NCI-H2107 treated with DMSO at 0.1 percent for 48 hours (cell line): ENCODE data around the gene FGF8.
"Not testable (repeated sequence)": the region's sequence is repeated elsewhere in the genome, so short reads cannot be mapped to it uniquely, and the experiment has no call there.

Source experiments
- DNase-seq: peaks from one replicate; lab custom pipeline; 2025; ENCODE audit not compliant: unreplicated experiment; lab: John Stamatoyannopoulos, UW

Gene FGF8

DNA sequence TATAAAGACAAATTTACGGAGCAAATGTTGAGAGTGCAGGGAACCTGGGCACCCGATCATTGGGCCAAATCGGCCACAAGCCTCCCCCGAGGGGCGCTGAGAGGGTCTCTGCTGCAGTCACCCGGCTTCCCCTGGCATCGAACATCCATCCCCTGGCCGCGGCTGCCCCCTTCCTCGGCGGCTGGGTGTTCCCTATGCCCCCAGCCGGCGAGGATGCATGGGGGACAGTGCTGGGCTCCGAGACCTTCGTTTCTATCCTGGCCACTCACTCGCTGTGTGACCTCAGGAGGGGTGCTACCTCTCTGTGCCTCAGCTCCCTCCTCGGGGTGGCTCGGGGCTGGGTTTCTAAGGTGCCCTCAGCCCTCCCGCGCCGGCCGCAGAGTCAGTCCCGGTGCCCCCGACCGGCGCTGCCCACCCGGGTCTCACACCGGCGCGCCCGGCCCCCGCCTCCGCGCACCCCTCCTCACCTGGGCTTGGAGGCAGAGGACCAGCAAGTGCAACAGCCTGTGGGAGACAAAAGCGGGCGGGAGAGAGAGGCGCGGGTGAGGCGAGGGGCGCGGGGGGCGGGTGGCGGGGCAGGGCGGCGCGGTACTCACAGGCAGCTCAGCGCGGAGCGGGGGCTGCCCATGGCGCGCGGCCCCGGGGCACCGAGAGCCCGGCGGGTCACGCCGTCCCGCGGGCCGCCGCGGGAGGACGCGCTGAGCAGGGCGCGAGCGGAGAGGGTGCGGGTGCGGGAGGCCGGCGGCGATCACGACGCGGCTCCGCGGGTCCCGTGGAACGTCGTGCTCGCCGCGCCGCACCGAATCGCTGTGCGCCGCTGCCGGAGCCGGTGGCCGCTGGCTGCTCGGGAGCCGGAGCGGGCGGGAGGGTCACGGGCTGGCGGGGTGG, at the start of gene FGF8:
Gene FGF8 (minus strand): TSS at position 842 of the 888 bp plus-strand sequence. CDS start 214 bp downstream, at position 628.
- DNase-seq: no peak

GRCh38 chr10:101824736-101825135, 48.8 kb upstream of the FGF8 start:
- DNase-seq: no peak

DNA sequence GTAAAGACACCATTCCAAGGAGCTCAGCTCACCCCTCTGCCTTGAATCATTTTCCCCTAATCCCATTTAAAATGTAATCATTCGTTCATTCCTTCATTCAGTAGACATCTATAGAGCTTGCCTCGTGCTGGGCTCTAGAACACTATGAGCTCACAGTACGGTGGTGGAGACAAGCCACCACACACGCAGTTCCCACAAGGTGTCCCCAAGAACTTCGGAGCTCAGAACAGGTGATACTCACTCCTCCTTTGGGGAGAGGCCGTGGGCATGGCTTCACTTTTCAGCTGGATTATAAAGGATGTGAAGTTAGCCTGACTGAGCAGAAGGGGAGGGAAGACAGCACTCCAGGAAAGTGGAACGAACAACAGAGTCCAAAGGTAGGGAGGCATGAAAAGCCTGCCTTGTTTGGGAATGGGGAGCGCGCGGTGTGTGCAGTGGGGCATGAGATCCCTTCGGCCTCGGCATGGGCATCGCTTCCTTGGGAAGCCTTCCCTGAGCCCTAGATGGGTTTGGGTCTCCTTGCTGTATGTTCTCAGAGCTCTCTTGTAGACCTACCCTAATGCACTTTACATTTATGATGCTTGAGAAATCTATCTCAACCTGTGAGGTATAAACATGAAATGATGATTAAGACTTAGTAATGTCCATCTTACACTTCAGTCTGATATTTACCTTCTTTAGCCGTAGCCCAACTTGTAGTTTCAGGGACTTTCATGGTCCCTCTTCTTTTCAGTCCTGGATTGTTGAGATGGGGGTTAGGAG, 43.1 kb upstream of the FGF8 start:
- DNase-seq: no peak

- peak; percentile 95 for DNase-seq
Observed at GRCh38 chr10:101818119-101818871, 42.4 kb upstream of the FGF8 start, which contains the start of gene OGA. TSS of gene OGA (minus strand) at chr10:101818444. CDS start at chr10:101818022, 422 bp downstream.

DNA sequence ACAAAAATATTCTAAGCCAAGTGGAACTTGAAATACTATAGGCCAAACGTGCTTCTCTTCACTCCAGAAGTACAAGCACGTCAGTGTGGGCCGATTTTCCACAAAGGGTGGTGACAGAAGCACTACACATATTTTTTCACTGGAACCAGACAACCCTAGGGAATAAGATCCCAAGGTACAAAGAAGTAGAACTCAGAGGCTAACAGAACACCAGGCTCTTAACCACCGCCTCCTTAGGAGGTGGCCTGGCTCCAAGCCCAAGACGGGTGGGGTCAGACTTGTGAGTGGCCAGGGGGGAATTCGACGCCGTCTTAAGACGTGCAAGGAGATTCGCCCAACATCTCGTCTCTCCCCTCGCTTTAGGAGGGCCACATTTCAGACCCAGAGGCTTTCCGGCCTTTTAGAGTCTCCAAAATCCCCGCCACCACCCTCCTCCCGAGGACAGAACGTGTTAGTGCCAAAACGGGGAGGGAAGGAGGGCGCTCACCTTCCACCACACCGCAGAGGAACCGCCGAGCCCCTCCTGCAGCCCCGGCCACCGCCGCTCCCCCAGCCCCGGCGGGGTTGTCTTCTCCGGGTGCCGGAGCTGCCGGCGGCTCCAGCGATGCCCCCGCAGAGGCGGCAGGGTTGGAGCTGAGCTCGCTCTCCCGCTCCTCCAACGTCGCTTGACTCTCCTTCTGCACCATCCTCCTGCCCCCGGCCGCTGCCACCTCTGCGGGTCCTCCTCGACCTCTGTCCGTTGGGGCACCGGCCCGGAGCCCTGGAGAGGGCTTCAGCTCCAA, 41.6 kb upstream of the FGF8 start:
- DNase-seq: peak; percentile 8

DNA sequence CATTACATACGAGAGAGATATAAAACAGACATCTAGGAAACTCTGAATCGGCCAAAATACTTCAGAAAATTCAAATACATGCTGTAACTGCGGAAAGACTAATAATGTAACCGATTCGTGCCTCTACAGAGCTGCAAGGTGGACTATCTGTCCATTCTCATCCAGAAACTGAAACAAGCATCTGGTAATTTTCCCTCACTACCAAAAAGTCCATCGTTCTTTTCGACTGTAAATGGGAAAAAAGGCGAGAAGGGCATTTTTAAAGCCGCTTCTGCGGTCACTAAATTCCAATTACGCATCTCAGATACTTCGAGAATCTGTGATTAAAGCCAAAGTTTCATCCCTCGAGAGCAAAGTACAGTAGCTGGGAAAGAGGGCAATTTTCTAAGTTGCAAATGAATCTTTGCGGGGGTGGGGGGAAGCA, 41.0 kb upstream of the FGF8 start:
- DNase-seq: no peak

DNA sequence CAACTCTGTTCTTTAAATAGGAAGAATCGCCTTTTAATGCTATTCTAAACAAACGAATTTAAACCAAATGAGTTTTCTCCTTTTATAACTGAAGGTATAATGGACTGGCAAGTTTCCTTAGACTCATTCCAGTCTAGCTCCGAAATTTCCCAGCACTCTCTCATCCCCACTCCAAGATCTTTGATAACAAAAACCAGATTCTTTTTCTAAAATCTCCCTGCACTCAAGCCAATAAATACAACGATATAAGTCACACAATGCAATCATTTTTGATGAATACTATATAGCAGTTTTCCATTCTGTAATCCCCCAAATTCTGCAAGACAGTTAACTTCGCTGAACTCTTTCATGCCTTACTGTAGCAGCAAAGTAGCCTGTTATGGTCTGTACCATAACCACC, 40.5 kb upstream of the FGF8 start:
- DNase-seq: no peak

DNA sequence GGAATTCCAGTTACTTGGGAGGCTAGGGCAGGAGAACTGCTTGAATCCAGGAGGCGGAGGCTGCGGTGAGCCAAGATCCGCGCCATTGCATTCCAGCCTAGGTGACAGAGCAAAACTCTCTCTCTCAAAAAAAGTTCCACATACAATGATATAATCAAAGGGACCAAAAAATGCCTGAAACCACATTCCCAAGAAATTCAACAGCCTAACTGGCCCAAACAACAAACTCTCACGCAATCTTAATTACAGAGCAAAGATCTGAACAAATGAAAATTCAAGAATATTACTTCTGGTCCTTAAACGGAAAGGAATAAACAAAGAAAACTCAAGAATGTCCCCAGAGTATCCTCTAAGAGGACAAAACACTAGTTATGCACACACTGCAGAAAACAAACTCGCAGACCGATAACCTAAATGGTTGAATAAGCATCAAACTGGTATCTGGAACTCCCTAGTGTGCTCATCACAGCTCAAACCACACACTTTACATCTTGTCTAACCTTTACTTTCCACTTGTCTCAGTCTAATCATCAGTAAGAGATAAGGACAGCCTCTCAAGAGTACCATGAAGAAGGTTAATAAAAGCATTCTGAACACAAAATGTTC, 38.7 kb upstream of the FGF8 start:
- no peak for DNase-seq

DNA sequence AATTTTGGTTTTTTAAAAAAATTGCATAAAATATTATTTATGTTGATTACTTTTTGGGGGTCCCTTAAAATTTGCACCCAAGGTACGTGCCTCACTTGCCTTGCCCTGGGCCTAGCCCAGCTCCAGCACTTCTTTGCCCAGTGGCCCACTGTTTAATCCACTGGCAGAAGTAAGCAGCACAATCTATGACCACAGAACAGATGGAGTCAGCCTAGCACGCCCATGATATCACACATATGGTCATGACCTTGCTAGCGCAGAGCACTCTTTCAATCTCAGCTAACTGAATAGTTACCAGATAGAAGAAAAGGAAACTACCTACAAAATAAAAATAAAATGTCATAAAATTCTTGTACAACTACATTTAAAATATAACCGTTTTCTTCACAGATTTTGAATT, 36.7 kb upstream of the FGF8 start:
- DNase-seq: no peak

- DNase-seq: no peak
Observed at GRCh38 chr10:101807158-101807557, 31.2 kb upstream of the FGF8 start.

DNA sequence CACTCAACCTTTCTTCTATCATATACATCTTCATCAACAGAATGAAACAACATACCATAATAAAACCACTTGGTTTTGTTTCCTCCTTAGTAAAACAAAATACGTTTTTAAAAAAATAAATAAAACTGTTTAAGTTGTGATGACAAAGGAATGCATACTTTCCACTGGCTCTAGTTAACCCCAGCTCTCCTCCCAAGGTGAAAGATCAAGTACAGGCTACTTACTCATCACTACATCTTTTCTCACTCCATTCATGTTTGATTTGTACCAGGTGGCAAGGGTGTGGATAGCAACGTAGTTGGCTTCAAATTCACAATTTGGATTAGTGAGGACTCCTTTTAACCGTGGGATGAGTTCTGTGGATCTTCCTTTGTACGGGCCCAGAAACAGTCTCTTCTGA, 27.6 kb upstream of the FGF8 start:
- no peak for DNase-seq

DNA sequence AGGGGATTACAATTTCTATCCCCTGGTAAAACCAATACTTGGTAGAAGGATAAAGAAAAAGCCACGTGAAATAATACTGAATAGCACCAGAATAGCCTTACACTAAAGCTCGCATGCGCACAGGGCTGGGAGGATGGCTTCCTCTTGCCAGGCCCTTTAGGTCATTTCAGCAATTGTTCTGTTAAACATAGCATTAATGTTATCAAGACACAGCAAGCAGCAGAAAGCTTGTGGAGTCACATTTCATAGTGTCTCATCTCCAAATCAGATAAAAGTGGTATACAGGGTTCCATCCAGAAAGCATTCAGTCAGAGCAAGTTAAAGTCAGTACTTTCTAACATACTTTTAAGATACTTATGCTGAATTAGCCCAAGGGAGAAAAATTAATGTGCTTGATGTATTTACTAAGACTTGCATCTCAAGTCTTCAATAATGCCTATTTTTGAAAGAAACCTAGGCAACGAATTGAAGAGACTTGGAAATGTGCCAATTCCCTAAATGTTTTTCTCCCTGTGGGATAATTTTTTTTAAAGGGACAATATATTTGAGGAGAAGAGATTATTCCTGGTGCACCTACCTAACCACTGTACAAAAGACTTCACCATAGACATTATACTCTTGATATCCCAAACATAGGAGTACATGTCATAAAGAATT, 21.6 kb upstream of the FGF8 start:
- no peak for DNase-seq

- no peak for DNase-seq
Observed at GRCh38 chr10:101793526-101793925, 17.6 kb upstream of the FGF8 start.

- no peak for DNase-seq
Observed at GRCh38 chr10:101789686-101790085, 13.8 kb upstream of the FGF8 start.

- not testable (repeated sequence) for DNase-seq
Observed at GRCh38 chr10:101789231-101789630, 13.3 kb upstream of the FGF8 start.

- DNase-seq: no peak
Observed at GRCh38 chr10:101785801-101786200, 9.9 kb upstream of the FGF8 start.

- DNase-seq: no peak
Observed at GRCh38 chr10:101784558-101784957, 8.6 kb upstream of the FGF8 start.

DNA sequence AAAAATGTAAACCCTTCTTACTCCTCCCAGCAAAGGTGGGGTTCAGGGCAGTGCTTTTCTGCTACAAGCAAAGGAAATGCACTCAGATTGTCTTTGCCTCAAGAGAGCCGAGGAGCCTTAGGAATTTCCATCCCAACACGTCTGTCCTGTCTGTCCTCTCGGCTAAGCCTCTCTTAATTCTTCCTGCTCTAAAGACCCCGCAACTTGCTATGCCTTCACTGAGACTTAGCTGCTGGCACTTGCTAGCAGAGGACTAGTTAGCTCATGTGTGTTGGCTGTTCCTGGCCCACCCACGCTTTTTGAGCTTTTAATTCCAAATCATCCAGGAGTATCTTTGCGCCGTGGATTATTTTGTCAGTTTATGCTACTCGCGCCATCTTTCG, 7.8 kb upstream of the FGF8 start:
- DNase-seq: no peak
